ENCODE data around the gene COL2A1. TPM values are rescaled to one million over a fixed set of nuclear protein-coding genes. Genes with fewer than 3 reads are reported as not detected.

The COL2A1 gene
- polyA plus RNA-seq (2012; ENCODE audit: missing spikeins), result 0.13 TPM

DNA sequence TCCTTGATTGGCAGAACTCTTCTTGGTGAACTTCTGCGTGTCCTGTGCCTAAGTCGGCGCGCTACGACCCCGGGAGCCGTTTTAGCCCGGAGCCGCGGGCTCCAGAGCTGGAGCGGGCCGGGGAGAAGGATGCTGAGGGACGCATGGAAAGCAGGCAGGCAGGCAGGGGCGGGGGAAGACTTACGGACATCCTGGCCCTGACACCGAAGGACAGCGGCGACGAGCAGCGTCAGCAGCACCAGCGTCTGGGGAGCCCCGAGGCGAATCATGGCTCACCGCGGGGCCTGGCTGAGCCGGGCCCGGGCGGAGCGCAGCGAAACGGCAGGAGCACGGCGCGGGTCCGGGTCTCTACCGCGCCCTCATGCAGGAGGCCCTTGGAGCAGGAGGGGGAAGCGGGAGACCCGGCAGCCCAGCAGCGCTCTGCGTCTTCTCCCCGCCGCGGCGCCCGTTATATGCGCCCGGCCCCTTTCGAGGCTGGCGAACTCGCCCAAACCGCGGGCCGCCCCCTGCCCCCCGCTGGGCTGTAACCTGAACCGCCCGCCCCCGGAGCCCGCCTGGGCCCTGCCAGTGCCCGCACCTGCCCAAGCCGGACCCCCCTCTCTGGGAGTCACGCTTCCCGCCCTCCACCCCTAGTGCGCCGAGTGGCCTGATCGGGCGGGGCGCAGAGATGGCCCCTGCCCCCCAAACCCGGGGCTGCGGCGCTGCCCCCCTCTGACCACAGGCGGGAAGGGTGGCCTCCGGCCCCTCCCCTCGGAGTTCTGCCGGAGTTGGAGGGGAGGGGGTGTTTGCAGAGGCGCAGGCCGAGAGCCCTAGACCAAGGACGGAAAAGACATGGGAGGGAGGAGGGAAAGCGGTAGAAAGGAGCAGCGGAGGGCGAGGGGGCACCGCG lies at the start of gene COL2A1:
TSS of gene COL2A1 (minus strand) at position 424 of the 889 bp plus-strand sequence. CDS start at position 269, 155 bp downstream.
- TF ChIP-seq POLR2A (IDR thresholded peaks at IDR 0.05; ENCODE audit: low read depth, low read length) (no peak), POLR2AphosphoS5 (IDR thresholded peaks at IDR 0.05; ENCODE audit: low read depth, low read length) (no peak), TAF1 (IDR thresholded peaks at IDR 0.05; ENCODE audit: borderline replicate concordance, low read depth, low read length) (no peak)
- DNase-seq (ENCODE audit: insufficient read length), result peak; percentile 38
- FAIRE-seq, result no peak

GRCh38 chr12:48053883-48054282 lies 49.6 kb upstream of the COL2A1 start:
- no peak for DNase-seq (ENCODE audit: insufficient read length)
- FAIRE-seq, result no peak
- no peak for TF ChIP-seq POLR2A (IDR thresholded peaks at IDR 0.05; ENCODE audit: low read depth, low read length)
- no peak for TF ChIP-seq POLR2AphosphoS5 (IDR thresholded peaks at IDR 0.05; ENCODE audit: low read depth, low read length)

DNA sequence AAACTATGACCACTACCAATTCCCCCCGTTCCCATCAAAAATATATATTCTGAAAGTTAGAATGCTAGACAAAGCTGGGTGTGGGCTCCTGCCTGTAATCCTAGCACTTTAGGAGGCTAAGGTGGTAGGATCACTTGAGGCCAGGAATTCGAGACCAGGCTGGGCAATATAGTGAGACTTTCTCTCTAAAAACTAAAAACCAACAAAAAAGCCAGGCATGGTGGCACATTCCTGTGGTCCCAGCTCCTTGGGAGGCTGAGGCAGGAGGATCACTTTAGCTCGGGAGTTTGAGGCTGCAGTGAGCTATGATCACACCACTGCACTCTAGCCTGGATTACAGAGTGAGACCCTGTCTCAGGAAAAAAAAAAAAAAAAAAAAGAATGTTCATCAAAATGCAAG lies 48.8 kb upstream of the COL2A1 start:
- DNase-seq (ENCODE audit: insufficient read length) (no peak), FAIRE-seq (no peak)
- TF ChIP-seq POLR2AphosphoS5 (IDR thresholded peaks at IDR 0.05; ENCODE audit: low read depth, low read length) (no peak), POLR2A (IDR thresholded peaks at IDR 0.05; ENCODE audit: low read depth, low read length) (no peak), TAF1 (IDR thresholded peaks at IDR 0.05; ENCODE audit: borderline replicate concordance, low read depth, low read length) (no peak)

GRCh38 chr12:48051681-48052080 lies 47.4 kb upstream of the COL2A1 start:
- FAIRE-seq, result no peak
- TF ChIP-seq POLR2AphosphoS5 (IDR thresholded peaks at IDR 0.05; ENCODE audit: low read depth, low read length) (no peak), TAF1 (IDR thresholded peaks at IDR 0.05; ENCODE audit: borderline replicate concordance, low read depth, low read length) (no peak), POLR2A (IDR thresholded peaks at IDR 0.05; ENCODE audit: low read depth, low read length) (no peak)
- DNase-seq (ENCODE audit: insufficient read length), result no peak

DNA sequence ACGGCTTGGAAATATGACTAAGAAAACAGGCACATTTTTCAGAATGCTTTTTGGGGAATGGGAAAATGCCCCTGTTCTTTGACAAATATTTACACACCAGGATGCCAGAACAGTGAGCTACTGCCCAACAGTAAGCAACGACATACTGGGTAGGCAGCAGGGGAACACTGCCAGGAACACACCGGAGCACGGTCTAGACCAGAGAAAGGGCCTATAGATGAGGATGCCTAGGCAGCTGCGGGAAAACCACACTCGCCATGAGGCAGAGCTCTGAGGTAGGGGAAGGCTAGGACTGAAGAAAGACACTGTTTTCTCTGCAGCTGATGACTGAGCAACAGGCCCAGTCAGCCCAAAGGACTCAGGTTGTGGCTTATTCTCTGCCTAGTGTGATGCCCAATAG lies 45.9 kb upstream of the COL2A1 start:
- FAIRE-seq, result no peak

GRCh38 chr12:48045965-48046518 lies 41.8 kb upstream of the COL2A1 start:
- TF ChIP-seq TAF1 (IDR thresholded peaks at IDR 0.05; ENCODE audit: borderline replicate concordance, low read depth, low read length) (no peak), POLR2AphosphoS5 (IDR thresholded peaks at IDR 0.05; ENCODE audit: low read depth, low read length) (no peak), POLR2A (IDR thresholded peaks at IDR 0.05; ENCODE audit: low read depth, low read length) (no peak)
- no peak for FAIRE-seq

More for the DNA sequence above, 45.9 kb upstream of the COL2A1 start:
- TF ChIP-seq POLR2AphosphoS5 (IDR thresholded peaks at IDR 0.05; ENCODE audit: low read depth, low read length), result no peak
- no peak for TF ChIP-seq TAF1 (IDR thresholded peaks at IDR 0.05; ENCODE audit: borderline replicate concordance, low read depth, low read length)
- TF ChIP-seq POLR2A (IDR thresholded peaks at IDR 0.05; ENCODE audit: low read depth, low read length), result no peak
- no peak for DNase-seq (ENCODE audit: insufficient read length)

DNA sequence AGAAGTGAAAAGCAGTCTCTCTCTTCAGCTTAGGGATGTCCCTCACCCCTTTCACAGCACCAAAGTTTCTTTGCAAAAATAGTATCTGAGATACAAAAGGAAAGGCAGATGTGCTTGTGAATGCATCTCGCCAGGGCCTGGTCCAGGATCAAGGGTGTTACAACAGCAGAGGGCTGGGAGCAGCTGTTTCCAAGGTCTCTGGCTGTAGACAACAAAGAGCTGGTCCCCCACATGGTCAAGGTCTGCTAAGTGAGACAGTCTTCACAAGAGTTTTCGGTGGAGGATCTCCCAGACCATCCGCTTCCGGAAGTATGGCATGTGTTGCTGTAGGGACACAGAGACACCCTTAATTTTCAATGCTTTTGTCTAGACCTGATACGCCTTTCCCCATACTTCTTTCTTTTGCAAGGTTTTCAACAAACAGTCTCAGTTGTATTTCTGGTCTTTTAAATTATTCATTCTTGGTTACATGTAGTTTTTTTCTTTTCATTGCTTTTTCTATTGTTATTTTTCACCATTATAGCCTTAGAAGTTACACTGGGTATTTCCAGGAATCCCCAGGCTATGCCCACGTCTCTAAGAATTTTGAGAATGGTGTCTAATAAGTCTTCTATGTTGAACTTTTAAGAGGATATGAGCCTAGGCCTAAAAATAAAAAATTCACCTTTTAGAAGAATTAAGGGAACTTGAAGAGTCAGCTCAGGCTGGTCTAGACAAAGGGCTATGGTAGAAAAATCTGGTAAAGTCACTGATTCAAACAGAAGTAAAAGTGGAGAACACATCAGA lies 41.0 kb upstream of the COL2A1 start:
- no peak for FAIRE-seq
- DNase-seq (ENCODE audit: insufficient read length), result no peak
- TF ChIP-seq POLR2A (IDR thresholded peaks at IDR 0.05; ENCODE audit: low read depth, low read length), result no peak
- TF ChIP-seq POLR2AphosphoS5 (IDR thresholded peaks at IDR 0.05; ENCODE audit: low read depth, low read length), result no peak
- no peak for TF ChIP-seq TAF1 (IDR thresholded peaks at IDR 0.05; ENCODE audit: borderline replicate concordance, low read depth, low read length)

More at GRCh38 chr12:48045965-48046518, 41.8 kb upstream of the COL2A1 start:
- no peak for DNase-seq (ENCODE audit: insufficient read length)

GRCh38 chr12:48044396-48044795 lies 40.1 kb upstream of the COL2A1 start:
- TF ChIP-seq POLR2AphosphoS5 (IDR thresholded peaks at IDR 0.05; ENCODE audit: low read depth, low read length) (no peak), TAF1 (IDR thresholded peaks at IDR 0.05; ENCODE audit: borderline replicate concordance, low read depth, low read length) (no peak), POLR2A (IDR thresholded peaks at IDR 0.05; ENCODE audit: low read depth, low read length) (no peak)
- DNase-seq (ENCODE audit: insufficient read length) (no peak), FAIRE-seq (no peak)

- TF ChIP-seq TAF1 (IDR thresholded peaks at IDR 0.05; ENCODE audit: borderline replicate concordance, low read depth, low read length) (no peak), POLR2AphosphoS5 (IDR thresholded peaks at IDR 0.05; ENCODE audit: low read depth, low read length) (no peak), POLR2A (IDR thresholded peaks at IDR 0.05; ENCODE audit: low read depth, low read length) (no peak)
- DNase-seq (ENCODE audit: insufficient read length) (no peak), FAIRE-seq (no peak)
Measured at GRCh38 chr12:48043771-48044170, 39.5 kb upstream of the COL2A1 start.

DNA sequence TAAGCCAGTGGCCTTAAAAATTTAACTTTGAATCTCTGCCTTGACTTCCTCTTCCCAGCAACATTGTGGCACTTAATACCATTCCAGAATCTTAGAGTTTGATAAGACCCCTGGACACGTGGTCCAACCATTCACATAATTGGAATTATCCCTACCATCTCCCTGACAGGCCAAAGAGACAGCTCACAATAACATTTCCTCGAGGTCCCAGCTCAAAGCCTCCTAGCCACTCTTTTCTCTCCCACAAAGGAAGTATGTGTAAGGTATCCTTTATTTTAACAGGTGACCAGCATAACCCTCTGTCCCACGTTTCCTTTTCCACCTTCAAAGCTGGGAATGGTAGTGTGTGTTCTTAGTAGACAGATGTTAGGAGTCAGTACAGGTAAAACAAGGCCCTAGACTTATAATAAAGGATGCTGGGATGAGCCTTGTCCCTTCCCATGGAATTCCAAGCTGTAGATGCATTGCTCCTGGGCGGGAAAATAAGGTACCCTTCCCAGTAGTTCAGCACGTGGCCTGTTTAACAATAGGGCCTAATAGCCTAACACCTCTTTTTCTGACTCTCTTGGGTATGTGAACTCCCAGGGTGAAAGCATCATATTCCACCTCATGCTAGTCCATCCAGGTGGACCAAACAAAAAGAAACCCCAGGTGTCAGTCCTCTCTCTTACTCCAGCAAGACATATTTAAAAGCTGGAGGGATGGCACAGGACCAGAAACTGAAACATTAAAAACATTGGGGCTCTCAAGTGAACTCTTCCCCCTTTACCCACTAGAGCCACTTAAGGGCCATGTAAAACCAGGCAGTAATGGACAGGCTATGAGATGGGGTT lies 37.5 kb upstream of the COL2A1 start:
- FAIRE-seq (no peak), DNase-seq (ENCODE audit: insufficient read length) (no peak)
- TF ChIP-seq TAF1 (IDR thresholded peaks at IDR 0.05; ENCODE audit: borderline replicate concordance, low read depth, low read length), result no peak
- TF ChIP-seq POLR2AphosphoS5 (IDR thresholded peaks at IDR 0.05; ENCODE audit: low read depth, low read length), result no peak
- TF ChIP-seq POLR2A (IDR thresholded peaks at IDR 0.05; ENCODE audit: low read depth, low read length), result no peak

All from GM12892 (cell line).